K562 (cell line): Measurements from ENCODE around the gene DUS3L.

ENCODE experiments used
- CTCF ChIP-seq, 3 experiments: IDR thresholded peaks in 2 of 3; conservative IDR thresholded peaks in 1 of 3; 2 replicates each; pipeline ENCODE4 v1.5.1; 2011 to 2012; ENCODE audit warnings: low read length in 3 of 3, mild to moderate bottlenecking in 3 of 3, control low read depth in 2 of 3, improper control_type of control experiment in 1 of 3, inconsistent platforms in 1 of 3, low read depth in 1 of 3, mixed read lengths in 1 of 3, moderate library complexity in 1 of 3; ENCODE audit not compliant: insufficient read depth in 2 of 3
- TFE3 ChIP-seq: fragments of 450-650 bp; formaldehyde crosslinking; IDR thresholded peaks from 2 replicates; pipeline ENCODE4 v1.4.0; 2020; ENCODE audit warnings: mild to moderate bottlenecking, mixed read lengths

- TF ChIP-seq CTCF (IDR thresholded peaks at IDR 0.05 in 2 of 3, conservative IDR thresholded peaks at IDR 0.05 in 1 of 3; ENCODE audit: insufficient read depth in 2 of 3, low read depth in 1 of 3, low read length in 3 of 3): no peak
- TF ChIP-seq TFE3 (CRISPR knock-in tag): no peak
These were observed 52.5 kb downstream of the DUS3L start for GRCh38 chr19:5738423-5738822.
